Esophagus (tissue), 2 donors: ENCODE measurements around the gene CTTN. TPM values are rescaled to one million over a fixed set of nuclear protein-coding genes. Genes with fewer than 3 reads are reported as not detected.

Experiments
- H3K27ac ChIP-seq, 2 donors: one replicate each; pipeline ENCODE4 v1.5.1; 2013; ENCODE audit warnings: low read depth in 2 of 2, mild to moderate bottlenecking in 2 of 2, inconsistent platforms in 1 of 2, low read length in 1 of 2, moderate library complexity in 1 of 2
- H3K27me3 ChIP-seq, 2 donors: one replicate each; pipeline ENCODE4 v1.6.1; 2013; ENCODE audit warnings: low read length in 2 of 2, control low read depth in 1 of 2, mild to moderate bottlenecking in 1 of 2; ENCODE audit not compliant: insufficient read depth in 2 of 2, control insufficient read depth in 1 of 2
- H3K36me3 ChIP-seq, 2 donors: one replicate each; pipeline ENCODE4 v1.6.1; 2013; ENCODE audit warnings: low read length in 1 of 2; ENCODE audit not compliant: control insufficient read depth in 2 of 2, insufficient read depth in 2 of 2
- H3K4me1 ChIP-seq, 2 donors: one replicate each; pipeline ENCODE4 v1.6.1; 2013; ENCODE audit warnings: low read length in 1 of 2; ENCODE audit not compliant: control insufficient read depth in 2 of 2, insufficient read depth in 2 of 2
- H3K4me3 ChIP-seq, 2 donors: one replicate each; pipeline ENCODE4 v1.5.1; 2013; ENCODE audit warnings: low read length in 2 of 2, mild to moderate bottlenecking in 2 of 2, low read depth in 1 of 2, moderate library complexity in 1 of 2
- H3K9me3 ChIP-seq, 2 donors: one replicate each; pipeline ENCODE4 v1.6.1; 2013; ENCODE audit warnings: mild to moderate bottlenecking in 2 of 2, low read depth in 1 of 2, low read length in 1 of 2, moderate library complexity in 1 of 2; ENCODE audit not compliant: control insufficient read depth in 2 of 2, insufficient read depth in 1 of 2
- WGBS, 2 donors: extraction: QIAGEN DNeasy Blood & Tissue Kit; methylation state at CpG; one replicate each; pipeline ENCODE4 v1.1.7; 2013; 5-methylcytosine and 5-hydroxymethylcytosine counted together
- polyA plus RNA-seq, 2 donors: library from polyadenylated mRNA; stranded (reverse); fragments of 200-250 nt; gene quantifications; one replicate each; pipeline ENCODE4 v1.2.3, GENCODE V29; 2013
- donor health status: healthy with polysubstance abuse.
- donor health status: Bipolar disorder and iron deficiency.

The CTTN gene
- polyA plus RNA-seq, 2 donors = 111 to 121 TPM

DNA sequence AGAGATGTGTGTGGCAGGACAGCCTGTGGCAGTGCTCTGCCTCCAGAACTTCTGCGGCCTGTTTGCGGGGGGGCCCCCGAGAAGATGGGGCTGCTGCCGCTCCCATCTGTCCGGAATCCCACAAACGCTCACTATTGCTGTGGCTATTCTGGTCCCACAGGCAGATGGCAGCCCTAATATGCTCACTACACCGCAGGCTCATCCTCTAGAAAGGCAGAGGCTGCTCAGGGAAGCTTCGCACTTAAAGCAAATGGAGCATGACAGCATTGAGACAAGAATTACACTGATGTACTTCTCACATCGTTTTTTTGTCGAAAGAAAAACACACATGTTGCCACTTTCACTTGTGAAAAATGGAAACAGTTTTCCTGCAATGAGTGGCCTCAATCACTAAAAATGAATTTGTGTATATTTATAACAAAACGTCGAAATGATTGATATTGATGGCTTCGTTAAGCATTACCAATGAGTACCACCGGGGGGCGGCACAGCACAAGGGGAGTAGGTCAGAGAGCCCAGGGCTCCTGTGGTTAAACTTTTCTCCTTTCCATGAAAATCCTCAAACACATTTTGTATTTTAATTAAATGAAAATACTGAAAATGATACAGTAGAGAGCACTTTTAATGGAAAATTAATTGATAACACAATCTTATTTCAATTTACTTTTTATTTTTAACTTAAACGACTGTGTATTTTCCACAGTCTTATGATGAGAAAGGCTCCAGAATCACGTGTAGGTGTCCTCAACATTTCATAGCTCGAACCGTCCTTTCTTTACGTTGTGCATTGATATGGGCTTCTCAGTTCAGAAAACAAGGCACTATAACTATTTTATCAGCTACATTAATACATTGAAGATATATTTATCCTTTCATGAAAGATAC is 69.1 kb downstream of the CTTN start:
- Histone ChIP-seq H3K27me3 (no peaks in the 10 kb centered on the region), H3K4me3 (no peak overlapping the region), H3K4me1 (no peaks in the 10 kb centered on the region), H3K27ac (no peak overlapping the region), H3K9me3 (peaks cover 0 to 2% of the 10 kb centered on the region in 2 donors), H3K36me3 (no peaks in the 10 kb centered on the region)
- 38 to 40% methylated on average over 20 of the region's 20 CpGs for WGBS, 2 donors

DNA sequence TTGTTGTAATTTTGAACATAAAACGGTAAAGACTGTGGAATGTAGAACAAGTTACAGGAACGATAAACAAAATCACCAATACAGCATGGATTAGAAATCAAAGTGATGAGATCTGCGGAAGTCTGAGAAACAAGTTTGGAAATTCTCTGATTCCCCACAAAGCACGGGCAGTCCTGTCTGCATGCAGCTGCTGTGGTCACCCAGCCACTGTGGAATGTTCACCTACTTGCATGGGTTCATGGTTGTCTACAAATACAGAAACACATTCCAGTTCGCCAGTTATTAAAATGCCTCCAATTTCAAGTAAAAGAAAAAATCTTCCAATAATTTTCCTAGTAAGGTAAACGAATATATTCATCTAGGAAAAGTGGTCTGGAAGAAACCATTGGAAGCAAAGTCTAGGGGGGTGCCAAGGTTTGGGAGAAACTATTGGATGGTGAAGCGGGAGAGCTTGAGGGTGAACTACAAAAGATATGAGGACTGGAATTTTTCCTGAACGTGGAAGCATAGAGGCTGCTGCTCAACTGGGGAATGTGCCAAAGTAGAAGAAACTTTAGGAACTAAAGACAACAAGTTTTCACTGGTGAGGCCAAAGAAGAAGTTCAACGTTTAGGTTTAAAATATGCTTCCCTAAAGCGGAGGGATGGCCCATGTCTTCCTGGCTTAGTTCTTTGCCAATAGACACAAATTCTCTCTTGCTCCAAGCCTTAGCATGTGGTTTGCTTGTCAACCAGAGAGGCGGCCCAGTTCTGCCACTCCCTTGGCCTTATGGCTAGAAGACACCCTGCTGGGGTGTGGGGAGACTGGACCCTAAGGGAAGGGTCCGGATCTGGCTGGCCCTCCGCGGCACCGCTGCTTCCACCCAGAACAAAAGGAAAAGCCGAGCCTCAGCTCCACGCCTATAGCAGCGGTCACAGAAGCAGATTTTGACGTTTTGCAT is 70.2 kb downstream of the CTTN start:
- H3K27me3 ChIP-seq = no peaks in the 10 kb centered on the region
- no peaks in the 10 kb centered on the region for H3K36me3 ChIP-seq
- H3K4me1 ChIP-seq = no peaks in the 10 kb centered on the region
- no peaks in the 10 kb centered on the region for H3K9me3 ChIP-seq
- H3K4me3 ChIP-seq = no peak overlapping the region
- WGBS, 2 donors = 74% methylated on average over 19 of the region's 19 CpGs
- H3K27ac ChIP-seq = no peak overlapping the region

DNA sequence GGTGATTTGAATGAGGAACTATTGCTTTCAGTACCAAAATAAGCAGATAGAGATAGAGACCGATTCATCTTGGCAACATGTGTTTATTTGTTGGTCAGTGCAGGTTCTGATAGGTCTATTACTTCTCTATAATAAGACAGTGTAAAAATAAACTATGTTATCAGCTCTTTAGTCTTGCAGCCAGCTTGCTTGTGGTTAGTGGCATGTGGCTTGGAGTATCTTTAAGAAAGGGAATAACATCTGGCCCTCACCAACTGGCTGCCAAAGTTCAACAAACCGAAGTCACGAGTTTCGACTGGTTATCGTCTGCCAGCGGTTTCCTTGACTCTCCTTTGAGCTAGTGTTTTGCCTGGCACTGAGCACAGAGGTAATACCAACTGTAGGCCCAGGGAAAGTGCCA is 71.8 kb downstream of the CTTN start:
- H3K36me3 ChIP-seq = no peaks in the 10 kb centered on the region
- WGBS, 2 donors = 57 to 62% methylated on average over 6 of the region's 6 CpGs
- no peak overlapping the region for H3K27ac ChIP-seq
- H3K4me3 ChIP-seq = no peak overlapping the region
- H3K9me3 ChIP-seq = no peaks in the 10 kb centered on the region
- H3K27me3 ChIP-seq = no peaks in the 10 kb centered on the region
- H3K4me1 ChIP-seq = no peaks in the 10 kb centered on the region

DNA sequence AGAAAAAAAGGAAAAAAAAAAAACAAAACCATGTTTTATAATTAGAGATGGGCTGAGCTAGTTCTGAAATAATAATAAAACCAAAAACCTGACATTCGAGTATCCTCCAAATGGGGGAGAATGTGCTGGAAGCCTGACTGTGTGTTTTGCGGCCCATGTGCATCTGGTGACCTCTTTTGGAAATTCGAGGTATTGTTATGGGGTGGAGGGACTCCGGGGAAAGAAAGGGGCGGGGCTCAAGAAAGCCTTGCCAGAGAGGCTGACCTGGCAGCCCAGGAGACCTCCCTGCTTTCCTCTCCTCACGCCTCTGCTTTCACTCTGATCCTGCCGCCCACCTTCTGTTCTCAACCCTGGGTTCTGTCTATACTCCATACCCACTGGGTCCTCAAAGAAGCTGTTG is 72.9 kb downstream of the CTTN start:
- no peak overlapping the region for H3K27ac ChIP-seq
- H3K27me3 ChIP-seq = no peaks in the 10 kb centered on the region
- no peaks in the 10 kb centered on the region for H3K4me1 ChIP-seq
- WGBS, 2 donors = 46 to 49% methylated on average over 7 of the region's 7 CpGs
- H3K9me3 ChIP-seq = no peaks in the 10 kb centered on the region
- H3K36me3 ChIP-seq = no peaks in the 10 kb centered on the region
- H3K4me3 ChIP-seq = no peak overlapping the region

DNA sequence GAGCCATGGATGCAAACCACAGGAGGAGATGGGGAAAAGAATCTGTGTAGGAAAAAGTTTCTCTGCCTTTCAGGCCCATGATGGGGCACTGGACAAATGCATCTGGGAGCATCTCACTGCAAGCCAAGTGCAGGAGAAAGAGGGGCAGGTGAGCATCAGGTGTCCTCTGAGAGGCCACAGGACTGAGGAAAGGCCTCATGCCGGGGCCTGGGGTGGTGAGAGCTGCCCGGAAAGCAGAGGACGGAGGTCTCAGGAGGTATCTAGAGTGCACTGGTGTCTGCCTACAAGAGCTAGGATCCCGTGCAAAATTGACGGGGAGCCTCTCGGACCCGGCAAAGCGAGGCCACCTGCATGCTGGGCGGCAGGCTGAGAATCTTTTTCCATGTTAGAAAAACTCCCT is 73.9 kb downstream of the CTTN start:
- H3K4me1 ChIP-seq = no peaks in the 10 kb centered on the region
- H3K4me3 ChIP-seq = no peak overlapping the region
- no peaks in the 10 kb centered on the region for H3K27me3 ChIP-seq
- 95 to 97% methylated on average over 9 of the region's 9 CpGs for WGBS, 2 donors
- no peak overlapping the region for H3K27ac ChIP-seq
- no peaks in the 10 kb centered on the region for H3K9me3 ChIP-seq
- H3K36me3 ChIP-seq = no peaks in the 10 kb centered on the region

DNA sequence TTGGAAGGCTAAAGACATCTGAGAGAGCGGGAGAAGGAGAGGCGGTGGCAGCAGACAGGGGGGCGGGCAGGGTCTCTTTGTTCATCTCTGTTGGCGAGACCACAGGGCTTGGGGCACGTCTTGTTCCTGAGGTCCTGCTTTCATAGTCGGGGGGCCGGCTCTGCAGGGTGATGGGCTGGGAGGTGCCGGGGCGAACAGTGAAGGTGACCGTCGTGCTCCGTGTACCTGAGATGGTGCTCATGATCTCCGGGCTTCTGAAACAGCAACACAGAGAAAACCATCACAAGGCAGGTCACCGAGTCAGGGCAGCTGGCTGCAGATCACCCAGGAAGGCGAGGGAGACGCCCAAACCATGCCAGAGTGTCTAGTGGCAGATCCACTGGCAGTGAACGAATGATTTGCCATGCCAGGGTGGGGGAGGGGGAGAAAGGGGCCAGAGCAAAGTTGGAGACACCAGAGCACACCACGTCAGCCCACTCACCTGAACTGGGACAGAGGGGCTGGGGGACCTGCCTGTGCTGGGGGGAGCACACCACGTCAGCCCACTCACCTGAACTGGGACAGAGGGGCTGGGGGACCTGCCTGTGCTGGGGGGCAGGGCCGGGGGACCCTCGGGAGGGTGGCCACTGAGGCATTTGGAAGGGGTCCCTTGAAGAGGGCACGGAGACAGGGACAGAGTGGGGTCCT is 75.0 kb downstream of the CTTN start:
- Histone ChIP-seq H3K9me3 (no peaks in the 10 kb centered on the region), H3K36me3 (no peaks in the 10 kb centered on the region), H3K27me3 (no peaks in the 10 kb centered on the region), H3K4me3 (no peak overlapping the region), H3K4me1 (no peaks in the 10 kb centered on the region), H3K27ac (no peak overlapping the region)
- 88 to 91% methylated on average over 22 of the region's 22 CpGs for WGBS, 2 donors

DNA sequence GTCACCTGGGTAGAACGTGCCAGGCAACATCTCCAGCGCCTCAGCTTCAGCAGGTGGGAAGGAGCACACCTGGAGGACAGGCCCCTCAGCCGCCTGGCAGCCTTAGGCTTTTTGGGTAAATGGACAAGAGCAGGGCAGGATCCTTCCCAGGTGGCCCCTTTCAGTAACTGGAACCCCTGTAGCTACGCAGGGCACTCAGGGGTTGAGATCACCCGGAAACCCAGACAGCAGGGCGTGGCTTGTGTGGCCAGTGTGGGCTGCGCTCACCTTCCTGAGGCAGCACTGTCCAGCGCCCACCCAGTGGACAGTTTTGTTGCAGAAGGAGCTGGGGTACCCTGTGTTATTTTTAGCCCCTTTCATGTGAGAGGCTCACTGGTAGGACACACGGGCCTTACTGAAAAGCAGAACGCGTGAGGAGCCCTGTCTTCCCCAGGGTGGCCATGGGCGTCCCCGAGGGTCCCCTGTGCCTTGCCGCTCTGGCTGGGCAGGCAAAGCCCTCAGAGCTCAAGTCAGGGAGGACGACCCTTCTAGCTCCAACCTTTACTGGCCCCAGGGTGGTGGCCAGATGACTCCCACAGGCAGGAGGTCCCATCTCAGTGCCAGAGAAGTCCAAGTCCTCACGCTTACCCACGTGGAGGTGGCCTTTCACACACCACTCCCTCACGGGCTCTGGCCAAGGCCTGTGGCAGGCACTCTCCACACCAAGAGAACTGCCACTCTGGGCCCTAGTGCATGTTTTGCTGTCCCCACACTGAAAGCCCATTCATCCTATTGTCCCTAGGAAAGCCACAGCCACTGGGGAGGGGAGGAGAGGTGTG is 75.8 kb downstream of the CTTN start:
- Histone ChIP-seq H3K27me3 (no peaks in the 10 kb centered on the region), H3K36me3 (no peaks in the 10 kb centered on the region), H3K4me1 (no peaks in the 10 kb centered on the region), H3K4me3 (no peak overlapping the region), H3K9me3 (no peaks in the 10 kb centered on the region), H3K27ac (no peak overlapping the region)
- WGBS, 2 donors = 84 to 87% methylated on average over 18 of the region's 18 CpGs

DNA sequence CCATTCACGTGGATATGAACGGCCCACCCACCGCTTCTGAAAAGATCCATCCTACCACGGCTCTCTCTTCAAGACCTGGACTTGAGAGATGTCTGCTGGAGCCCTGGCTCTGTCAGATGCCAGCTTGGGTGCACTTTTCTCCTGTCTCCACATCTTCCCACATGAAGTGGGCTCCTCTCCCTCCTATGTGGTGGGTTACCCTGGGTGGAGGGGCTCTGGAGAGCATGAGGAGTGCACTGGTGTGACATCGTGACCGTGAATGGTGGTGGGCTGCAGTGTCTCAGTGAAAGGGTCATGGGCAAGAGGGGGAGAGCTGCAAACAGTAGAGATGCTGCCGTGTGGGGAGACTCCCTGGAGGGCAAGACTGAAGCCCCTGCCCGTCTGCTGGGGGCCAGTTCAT is 76.4 kb downstream of the CTTN start:
- Histone ChIP-seq H3K4me3 (no peak overlapping the region), H3K4me1 (no peaks in the 10 kb centered on the region), H3K27ac (no peak overlapping the region), H3K36me3 (no peaks in the 10 kb centered on the region), H3K9me3 (no peaks in the 10 kb centered on the region), H3K27me3 (no peaks in the 10 kb centered on the region)
- 85 to 87% methylated on average over 8 of the region's 8 CpGs for WGBS, 2 donors

DNA sequence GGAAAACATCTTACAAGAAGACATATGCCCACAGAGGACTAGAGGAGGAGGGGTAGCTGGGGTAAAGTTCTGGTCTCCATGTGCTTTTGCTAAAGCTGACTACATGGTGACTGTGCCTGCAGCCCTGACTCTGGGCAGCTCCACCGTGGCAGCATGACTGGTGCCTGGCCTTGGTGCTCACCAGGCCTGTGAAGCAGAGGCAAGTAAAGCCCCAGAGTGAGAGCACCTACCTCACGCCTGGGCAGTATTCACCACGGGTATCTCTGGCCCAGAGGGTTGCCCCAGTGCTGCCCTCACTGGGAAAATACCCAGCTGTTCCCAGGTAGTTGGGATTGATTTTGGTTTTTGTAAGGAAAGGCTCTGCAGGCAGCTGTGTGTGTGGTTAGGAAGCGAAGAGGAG is 78.3 kb downstream of the CTTN start:
- 83% methylated on average over 4 of the region's 4 CpGs for WGBS, 2 donors
- Histone ChIP-seq H3K4me1 (no peaks in the 10 kb centered on the region), H3K27ac (no peak overlapping the region), H3K36me3 (no peaks in the 10 kb centered on the region), H3K27me3 (no peaks in the 10 kb centered on the region), H3K4me3 (no peak overlapping the region), H3K9me3 (no peaks in the 10 kb centered on the region)
